ENCODE measurements around the gene CST11.

The CST11 gene

DNA sequence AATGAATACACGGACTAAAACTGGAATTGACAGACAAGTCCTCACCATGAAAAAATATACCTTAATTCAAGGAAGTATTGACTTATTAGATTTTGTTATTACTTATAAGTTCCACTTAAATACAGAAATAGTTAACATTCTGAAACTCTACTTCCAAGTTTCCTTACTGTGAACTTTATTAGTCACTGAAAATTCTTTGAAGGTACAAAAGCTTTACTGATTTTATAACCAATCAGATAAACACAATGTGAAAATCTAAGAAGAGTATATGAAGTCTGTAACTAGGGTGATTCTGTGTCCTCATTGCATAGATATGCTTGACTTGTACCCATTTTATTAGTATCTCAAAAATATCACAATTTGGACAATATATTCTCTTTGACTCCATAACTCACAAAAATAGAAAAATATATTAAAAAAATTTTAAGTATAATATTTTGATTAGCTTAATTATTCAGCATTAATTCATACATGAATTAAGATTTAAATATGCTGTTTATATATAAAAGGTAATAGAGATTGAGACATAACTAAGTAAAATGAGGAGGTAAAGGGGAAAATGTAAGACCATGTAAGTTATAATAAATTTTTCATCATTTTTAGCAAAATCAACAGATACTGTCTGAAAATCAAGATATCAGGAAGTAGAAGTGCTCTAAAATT is 38.0 kb downstream of the CST11 start:
- H3K9me3 ChIP-seq: no peaks in the 10 kb centered on the region
- DNase-seq: no peak
- no peak overlapping the region for H3K4me3 ChIP-seq (ENCODE audit: low read depth, low read length)
- H3K4me1 ChIP-seq: no peaks in the 10 kb centered on the region
- no peaks in the 10 kb centered on the region for H3K27me3 ChIP-seq
- TF ChIP-seq, protein P1, sequence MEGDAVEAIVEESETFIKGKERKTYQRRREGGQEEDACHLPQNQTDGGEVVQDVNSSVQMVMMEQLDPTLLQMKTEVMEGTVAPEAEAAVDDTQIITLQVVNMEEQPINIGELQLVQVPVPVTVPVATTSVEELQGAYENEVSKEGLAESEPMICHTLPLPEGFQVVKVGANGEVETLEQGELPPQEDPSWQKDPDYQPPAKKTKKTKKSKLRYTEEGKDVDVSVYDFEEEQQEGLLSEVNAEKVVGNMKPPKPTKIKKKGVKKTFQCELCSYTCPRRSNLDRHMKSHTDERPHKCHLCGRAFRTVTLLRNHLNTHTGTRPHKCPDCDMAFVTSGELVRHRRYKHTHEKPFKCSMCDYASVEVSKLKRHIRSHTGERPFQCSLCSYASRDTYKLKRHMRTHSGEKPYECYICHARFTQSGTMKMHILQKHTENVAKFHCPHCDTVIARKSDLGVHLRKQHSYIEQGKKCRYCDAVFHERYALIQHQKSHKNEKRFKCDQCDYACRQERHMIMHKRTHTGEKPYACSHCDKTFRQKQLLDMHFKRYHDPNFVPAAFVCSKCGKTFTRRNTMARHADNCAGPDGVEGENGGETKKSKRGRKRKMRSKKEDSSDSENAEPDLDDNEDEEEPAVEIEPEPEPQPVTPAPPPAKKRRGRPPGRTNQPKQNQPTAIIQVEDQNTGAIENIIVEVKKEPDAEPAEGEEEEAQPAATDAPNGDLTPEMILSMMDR (IDR thresholded peaks at IDR 0.05; ENCODE audit: low read depth, low read length): no peak
- H3K36me3 ChIP-seq: no peaks in the 10 kb centered on the region

GRCh38 chr20:23413862-23414422 is 38.7 kb downstream of the CST11 start:
- no peaks in the 10 kb centered on the region for H3K27me3 ChIP-seq
- no peak overlapping the region for H3K4me3 ChIP-seq (ENCODE audit: low read depth, low read length)
- no peaks in the 10 kb centered on the region for H3K9me3 ChIP-seq
- DNase-seq: no peak
- H3K36me3 ChIP-seq: no peaks in the 10 kb centered on the region
- no peaks in the 10 kb centered on the region for H3K4me1 ChIP-seq
- TF ChIP-seq, protein P1 (IDR thresholded peaks at IDR 0.05; ENCODE audit: low read depth, low read length): no peak

- H3K9me3 ChIP-seq: no peaks in the 10 kb centered on the region
- no peak for DNase-seq
- TF ChIP-seq, protein P1 (IDR thresholded peaks at IDR 0.05; ENCODE audit: low read depth, low read length): no peak
- no peak overlapping the region for H3K4me3 ChIP-seq (ENCODE audit: low read depth, low read length)
- no peaks in the 10 kb centered on the region for H3K4me1 ChIP-seq
- H3K36me3 ChIP-seq: no peaks in the 10 kb centered on the region
- no peaks in the 10 kb centered on the region for H3K27me3 ChIP-seq
Measured at GRCh38 chr20:23412026-23412425, 40.6 kb downstream of the CST11 start.

DNA sequence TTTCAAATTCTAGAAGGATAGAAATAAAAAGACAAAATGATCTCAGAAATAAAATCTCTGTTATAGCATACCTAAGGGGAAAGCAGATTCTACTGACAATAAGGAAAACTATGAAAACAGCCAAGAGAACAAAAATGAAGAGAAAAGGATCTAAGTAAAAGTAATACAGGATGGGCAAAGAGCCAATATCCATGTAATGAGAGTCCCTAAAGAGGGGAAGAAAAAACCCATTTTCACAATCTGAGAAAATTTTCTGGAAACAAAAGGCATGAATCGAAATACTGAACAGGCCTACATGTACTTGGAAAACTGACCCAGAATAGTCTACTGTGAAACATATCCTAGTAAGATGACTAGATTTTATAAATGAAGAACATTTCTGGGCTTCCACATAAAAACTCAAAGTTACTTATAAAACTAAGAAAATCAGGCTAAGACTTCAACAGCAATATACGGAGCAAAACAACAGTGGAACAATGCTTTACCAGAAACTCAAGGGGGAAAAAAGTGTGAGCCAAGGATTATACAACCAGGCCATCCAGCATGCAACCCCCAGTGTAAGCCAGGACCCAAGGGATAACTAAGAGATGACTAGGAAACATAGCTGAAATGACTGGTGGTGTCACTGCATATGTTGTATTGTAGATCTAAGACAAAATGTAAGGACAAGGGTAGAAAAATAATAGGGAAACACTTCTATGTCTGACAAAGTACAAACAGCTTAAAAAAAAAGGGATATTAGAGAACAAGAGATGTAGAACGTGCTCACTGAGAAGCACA is 41.6 kb downstream of the CST11 start:
- H3K27me3 ChIP-seq: no peaks in the 10 kb centered on the region
- no peak overlapping the region for H3K4me3 ChIP-seq (ENCODE audit: low read depth, low read length)
- DNase-seq: no peak
- H3K36me3 ChIP-seq: no peaks in the 10 kb centered on the region
- no peaks in the 10 kb centered on the region for H3K9me3 ChIP-seq
- TF ChIP-seq, protein P1 (IDR thresholded peaks at IDR 0.05; ENCODE audit: low read depth, low read length): no peak
- H3K4me1 ChIP-seq: no peaks in the 10 kb centered on the region

GRCh38 chr20:23409800-23410199 is 42.9 kb downstream of the CST11 start:
- TF ChIP-seq, protein P1 (IDR thresholded peaks at IDR 0.05; ENCODE audit: low read depth, low read length): no peak
- Histone ChIP-seq H3K4me3 (ENCODE audit: low read depth, low read length) (no peak overlapping the region), H3K9me3 (no peaks in the 10 kb centered on the region), H3K36me3 (no peaks in the 10 kb centered on the region), H3K4me1 (no peaks in the 10 kb centered on the region), H3K27me3 (no peaks in the 10 kb centered on the region)
- no peak for DNase-seq

GRCh38 chr20:23408957-23409356 is 43.7 kb downstream of the CST11 start:
- no peak for DNase-seq
- H3K4me1 ChIP-seq: no peaks in the 10 kb centered on the region
- no peaks in the 10 kb centered on the region for H3K36me3 ChIP-seq
- H3K4me3 ChIP-seq (ENCODE audit: low read depth, low read length): no peak overlapping the region
- TF ChIP-seq, protein P1 (IDR thresholded peaks at IDR 0.05; ENCODE audit: low read depth, low read length): no peak
- H3K27me3 ChIP-seq: no peaks in the 10 kb centered on the region
- no peaks in the 10 kb centered on the region for H3K9me3 ChIP-seq

All from BE2C (cell line).